Testis (tissue), 3 donors: ENCODE measurements around the gene ICA1. TPM values are rescaled to one million over a fixed set of nuclear protein-coding genes. Genes with fewer than 3 reads are reported as not detected.

Experiments
- DNase-seq: peaks from one replicate; pipeline ENCODE4 v3.0.0-alpha.2; 2019
- H3K27ac ChIP-seq, 2 donors: fragments of 200-600 bp; sonication (generic); one replicate each; pipeline ENCODE4 v1.5.1; 2019
- H3K27me3 ChIP-seq: fragments of 200-600 bp; sonication (generic); one replicate; pipeline ENCODE4 v1.5.1; 2019
- H3K36me3 ChIP-seq: fragments of 200-600 bp; sonication (generic); one replicate; pipeline ENCODE4 v1.5.1; 2017; ENCODE audit warnings: low read depth; ENCODE audit errors: missing control alignments
- H3K4me1 ChIP-seq: fragments of 200-600 bp; sonication (generic); one replicate; pipeline ENCODE4 v1.5.1; 2019
- H3K4me3 ChIP-seq, 2 donors: fragments of 200-600 bp; sonication (generic); one replicate each; pipeline ENCODE4 v1.5.1; 2017 to 2019
- H3K9me3 ChIP-seq: fragments of 200-600 bp; sonication (generic); one replicate; pipeline ENCODE4 v1.5.1; 2017
- POLR2A ChIP-seq: fragments of 450-650 bp; IDR thresholded peaks from one replicate; pipeline ENCODE4 v1.6.1; 2017; ENCODE audit warnings: antibody characterized with exemption, mild to moderate bottlenecking, moderate library complexity
- WGBS, 2 donors: methylation state at CpG; one replicate each; pipeline ENCODE4 v1.1.5; 2018; 5-methylcytosine and 5-hydroxymethylcytosine counted together
- intact Hi-C: fragments of 100-400 bp; cut with DNase I; formaldehyde crosslinking; loops from one replicate; pipeline ENCODE4 v1.15.1; 2023; ENCODE audit warnings: low total_unique reads
- polyA plus RNA-seq: library from polyadenylated mRNA; stranded (reverse); fragments of 350-450 nt; fragmentation: Illumina TruSeq; extraction: RNeasy Lipid Tissue Mini Kit (QIAGEN cat#74804); gene quantifications from one replicate; pipeline ENCODE4 v1.2.3, GENCODE V29; 2014; ENCODE audit warnings: low read depth, low replicate concordance; ENCODE audit not compliant: insufficient read depth
- total RNA-seq, 2 donors: library from RNA; depleted of rRNA; stranded (reverse); fragments of >200 nt; gene quantifications; one replicate each; pipeline ENCODE4 v1.2.3, GENCODE V29; 2016
- TF ChIP-seq, protein P1 (sequence below), 3 experiments: fragments of 450-650 bp in 2 of 3; fragments of 200-600 bp in 1 of 3; sonication (generic) in 1 of 3; IDR thresholded peaks; one replicate each; pipeline ENCODE4 v1.5.1; 2016 to 2019; ENCODE audit warnings: antibody characterized with exemption in 3 of 3, mild to moderate bottlenecking in 2 of 3, moderate library complexity in 1 of 3

The ICA1 gene
- total and polyA plus RNA-seq, 3 donors from 2014 or later, result 33.6 to 90.3 (median 76.1) TPM

DNA sequence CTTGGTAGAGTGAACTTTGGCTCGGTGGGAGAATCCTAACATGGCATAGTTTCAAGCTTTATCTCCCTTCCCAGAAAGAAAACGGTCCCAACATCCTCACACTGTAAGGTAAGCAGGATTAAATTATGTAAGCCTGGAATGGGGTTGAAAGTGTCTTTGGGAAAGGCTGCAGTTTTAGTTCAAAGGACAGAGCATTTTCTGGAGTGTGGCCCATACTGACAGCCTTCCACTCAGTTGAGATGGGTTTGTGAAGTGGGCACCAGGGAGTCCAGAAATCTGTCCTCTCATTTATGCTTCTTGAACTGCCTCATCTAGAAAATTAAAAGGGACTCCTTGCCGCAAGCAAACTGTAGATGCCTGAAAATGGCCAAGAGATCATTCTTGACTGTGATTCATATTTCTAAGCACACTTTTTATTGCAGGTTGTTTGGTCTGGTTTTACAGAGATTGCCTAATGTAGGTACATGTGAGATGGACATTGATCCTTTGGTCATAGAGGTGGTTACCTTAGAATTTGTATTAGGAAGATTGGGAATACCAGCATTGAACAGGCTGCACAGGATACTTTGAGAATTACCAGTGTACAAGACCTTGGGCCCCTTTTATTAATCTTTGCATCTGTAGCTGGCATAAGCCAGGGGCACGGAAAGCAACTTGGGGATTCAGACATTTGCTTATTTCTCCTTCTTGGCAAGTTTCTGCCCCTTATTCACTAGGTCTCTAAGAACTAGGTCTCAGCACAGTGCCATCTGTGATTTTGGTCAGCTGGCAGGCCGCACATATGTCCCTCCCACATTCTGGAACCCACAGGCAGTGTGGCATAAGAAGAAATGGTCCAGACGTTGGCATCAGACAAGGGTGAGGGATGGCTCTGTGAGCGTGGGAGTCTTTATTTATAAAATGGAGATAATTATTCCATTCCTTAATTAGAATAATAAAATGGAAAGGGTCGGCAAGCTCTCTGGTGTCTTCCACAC is 167.5 kb downstream of the ICA1 start:
- Histone ChIP-seq H3K9me3 (no peaks in the 10 kb centered on the region), H3K4me3 (no peak overlapping the region), H3K27me3 (no peaks in the 10 kb centered on the region), H3K36me3 (no peaks in the 10 kb centered on the region), H3K27ac (no peak overlapping the region), H3K4me1 (no peaks in the 10 kb centered on the region)
- no peak for TF ChIP-seq POLR2A
- TF ChIP-seq, protein P1, sequence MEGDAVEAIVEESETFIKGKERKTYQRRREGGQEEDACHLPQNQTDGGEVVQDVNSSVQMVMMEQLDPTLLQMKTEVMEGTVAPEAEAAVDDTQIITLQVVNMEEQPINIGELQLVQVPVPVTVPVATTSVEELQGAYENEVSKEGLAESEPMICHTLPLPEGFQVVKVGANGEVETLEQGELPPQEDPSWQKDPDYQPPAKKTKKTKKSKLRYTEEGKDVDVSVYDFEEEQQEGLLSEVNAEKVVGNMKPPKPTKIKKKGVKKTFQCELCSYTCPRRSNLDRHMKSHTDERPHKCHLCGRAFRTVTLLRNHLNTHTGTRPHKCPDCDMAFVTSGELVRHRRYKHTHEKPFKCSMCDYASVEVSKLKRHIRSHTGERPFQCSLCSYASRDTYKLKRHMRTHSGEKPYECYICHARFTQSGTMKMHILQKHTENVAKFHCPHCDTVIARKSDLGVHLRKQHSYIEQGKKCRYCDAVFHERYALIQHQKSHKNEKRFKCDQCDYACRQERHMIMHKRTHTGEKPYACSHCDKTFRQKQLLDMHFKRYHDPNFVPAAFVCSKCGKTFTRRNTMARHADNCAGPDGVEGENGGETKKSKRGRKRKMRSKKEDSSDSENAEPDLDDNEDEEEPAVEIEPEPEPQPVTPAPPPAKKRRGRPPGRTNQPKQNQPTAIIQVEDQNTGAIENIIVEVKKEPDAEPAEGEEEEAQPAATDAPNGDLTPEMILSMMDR (IDR thresholded peaks at IDR 0.05), result no peak
- intact Hi-C loops, result no loop called here
- no peak for DNase-seq
- WGBS, 2 donors, result 84 to 89% methylated on average over 8 of the region's 8 CpGs

DNA sequence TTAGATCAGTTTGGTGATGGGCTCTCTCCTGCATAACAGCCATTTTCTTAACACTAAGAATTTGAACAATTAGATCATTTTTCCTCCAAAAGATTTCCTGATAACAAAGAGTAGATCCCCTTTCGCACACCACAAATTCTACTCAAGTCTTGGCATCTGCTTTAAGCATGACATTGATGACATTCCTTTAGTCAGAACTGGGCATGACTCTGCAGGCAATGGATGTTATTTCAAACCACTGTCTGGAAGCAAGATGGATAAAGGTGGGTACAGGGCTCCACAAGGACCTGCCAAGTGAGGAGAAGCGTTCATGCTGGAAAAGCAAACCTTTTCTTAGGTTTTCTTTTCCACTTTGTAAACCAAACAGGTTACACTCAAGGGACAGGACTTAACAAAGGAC is 169.8 kb downstream of the ICA1 start:
- no peak overlapping the region for H3K4me3 ChIP-seq
- no peak for DNase-seq
- intact Hi-C loops, result no loop called here
- no peaks in the 10 kb centered on the region for H3K4me1 ChIP-seq
- no peaks in the 10 kb centered on the region for H3K27me3 ChIP-seq
- H3K27ac ChIP-seq, result no peak overlapping the region
- WGBS, 2 donors, result 91 to 94% methylated on average over 2 of the region's 2 CpGs
- no peaks in the 10 kb centered on the region for H3K9me3 ChIP-seq
- no peaks in the 10 kb centered on the region for H3K36me3 ChIP-seq
- no peak for TF ChIP-seq POLR2A
- TF ChIP-seq, protein P1 (IDR thresholded peaks at IDR 0.05), result no peak

DNA sequence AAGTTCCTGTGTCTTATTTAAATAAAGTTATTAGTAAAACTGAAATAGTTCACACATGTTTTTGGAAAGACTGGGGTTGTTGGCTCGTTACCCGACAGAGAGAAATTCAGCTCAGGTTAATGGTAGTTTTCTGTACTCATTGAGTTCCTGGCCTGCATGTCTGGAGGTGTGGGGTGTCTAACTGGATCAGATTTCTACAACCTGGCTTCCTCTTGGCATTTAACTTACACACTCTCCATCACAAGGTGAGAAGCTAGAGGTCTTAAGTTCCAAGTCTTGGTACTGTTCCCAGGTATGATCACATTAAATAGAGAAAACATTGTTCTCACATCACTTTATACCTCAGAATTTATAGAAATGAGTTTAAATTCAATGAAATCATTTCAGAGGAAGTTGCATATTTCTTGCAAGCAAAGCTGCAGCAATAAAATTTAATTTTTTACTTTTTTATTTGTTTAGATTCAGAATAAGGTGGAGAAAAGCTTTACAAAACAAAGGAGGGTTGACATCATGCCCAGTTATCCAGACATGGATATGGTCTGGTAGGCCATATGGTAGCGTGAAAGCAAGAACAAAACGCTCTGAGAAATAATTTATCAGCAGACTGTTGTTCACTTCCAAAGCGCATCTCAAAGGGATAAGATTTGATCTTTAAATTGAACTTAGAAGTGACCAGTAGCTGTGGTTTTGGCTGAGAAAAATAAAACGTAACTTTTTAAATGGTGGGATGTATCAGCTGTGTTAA is 172.8 kb downstream of the ICA1 start:
- Histone ChIP-seq H3K27ac (no peak overlapping the region), H3K36me3 (no peaks in the 10 kb centered on the region), H3K4me1 (no peaks in the 10 kb centered on the region), H3K9me3 (no peaks in the 10 kb centered on the region), H3K27me3 (no peaks in the 10 kb centered on the region), H3K4me3 (no peak overlapping the region)
- intact Hi-C loops, result no loop called here
- 93% methylated on average over 6 of the region's 6 CpGs for WGBS, 2 donors
- TF ChIP-seq POLR2A, result no peak
- TF ChIP-seq, protein P1 (IDR thresholded peaks at IDR 0.05), result no peak
- DNase-seq, result no peak

DNA sequence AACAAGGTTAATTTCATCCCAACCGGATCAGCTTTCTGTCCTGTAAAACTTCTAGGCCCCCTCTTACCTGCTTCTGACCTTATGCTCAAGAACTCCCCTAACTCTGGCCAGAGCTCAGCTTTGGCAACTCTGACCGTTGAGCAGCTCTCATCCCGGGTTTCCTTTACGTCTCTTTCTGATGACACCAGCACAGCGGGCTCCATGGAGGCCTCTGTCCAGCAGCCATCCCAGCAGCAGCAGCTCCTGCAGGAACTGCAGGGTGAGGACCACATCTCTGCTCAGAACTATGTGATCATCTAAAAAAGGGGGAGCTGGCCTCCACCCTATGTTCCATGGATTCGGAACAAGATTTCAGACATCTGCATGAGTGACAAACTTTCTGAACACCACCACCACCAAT is 175.7 kb downstream of the ICA1 start:
- intact Hi-C loops, result no loop called here
- no peak for DNase-seq
- H3K4me1 ChIP-seq, result no peaks in the 10 kb centered on the region
- H3K9me3 ChIP-seq, result no peaks in the 10 kb centered on the region
- no peaks in the 10 kb centered on the region for H3K36me3 ChIP-seq
- TF ChIP-seq, protein P1 (IDR thresholded peaks at IDR 0.05), result no peak
- no peak for TF ChIP-seq POLR2A
- WGBS, 2 donors, result 93 to 94% methylated on average over 5 to 6 of the region's 6 CpGs
- no peak overlapping the region for H3K27ac ChIP-seq
- no peaks in the 10 kb centered on the region for H3K27me3 ChIP-seq
- H3K4me3 ChIP-seq, result no peak overlapping the region
